ACHN (cell line): ENCODE data around the gene ABCA12.

ENCODE experiments used
- DNase-seq: peaks from one replicate; pipeline ENCODE4 v3.0.0-alpha.2; 2015
- in situ Hi-C: cut with HindIII; loops from 2 replicates; pipeline ENCODE4 v1.10.0; 2017; ENCODE audit warnings: low sequenced_read_pairs, low pct_ligation_motif_present, low pct_unique_long_range_greater_than_20kb

ABCA12 gene

GRCh38 chr2:215060861-215061536, 77.4 kb downstream of the ABCA12 start:
- DNase-seq, result no peak
- in situ Hi-C loops, result no loop called here

- in situ Hi-C loops, result no loop called here
- no peak for DNase-seq
Observed at GRCh38 chr2:215059724-215060123, 78.7 kb downstream of the ABCA12 start.

- DNase-seq, result no peak
- in situ Hi-C loops, result no loop called here
Observed at GRCh38 chr2:215055891-215056290, 82.5 kb downstream of the ABCA12 start.

GRCh38 chr2:215052810-215053209, 85.6 kb downstream of the ABCA12 start:
- DNase-seq, result no peak
- in situ Hi-C loops, result no loop called here

- in situ Hi-C loops, result no loop called here
Observed at GRCh38 chr2:215052404-215052803, 86.0 kb downstream of the ABCA12 start.

GRCh38 chr2:215049341-215049740, 89.1 kb downstream of the ABCA12 start:
- in situ Hi-C loops, result no loop called here
- no peak for DNase-seq

More at GRCh38 chr2:215052404-215052803, 86.0 kb downstream of the ABCA12 start:
- no peak for DNase-seq

- DNase-seq, result no peak
- in situ Hi-C loops, result no loop called here
Observed at GRCh38 chr2:215038421-215038820, 100.0 kb downstream of the ABCA12 start.

- DNase-seq, result no peak
- in situ Hi-C loops, result no loop called here
Observed at GRCh38 chr2:215036314-215036713, 102.1 kb downstream of the ABCA12 start.

- in situ Hi-C loops, result no loop called here
- no peak for DNase-seq
Observed at GRCh38 chr2:215034154-215034553, 104.3 kb downstream of the ABCA12 start.

GRCh38 chr2:215032153-215032552, 106.3 kb downstream of the ABCA12 start:
- no peak for DNase-seq
- in situ Hi-C loops, result no loop called here

- in situ Hi-C loops, result no loop called here
- no peak for DNase-seq
Observed at GRCh38 chr2:215031321-215031720, 107.1 kb downstream of the ABCA12 start.

GRCh38 chr2:215029936-215030335, 108.5 kb downstream of the ABCA12 start:
- no peak for DNase-seq
- in situ Hi-C loops, result no loop called here

- DNase-seq, result peak; percentile 8
- in situ Hi-C loops, result no loop called here
Observed at GRCh38 chr2:215028231-215028630, 110.2 kb downstream of the ABCA12 start.

GRCh38 chr2:215027779-215028178, 110.6 kb downstream of the ABCA12 start:
- in situ Hi-C loops, result no loop called here
- no peak for DNase-seq

- DNase-seq, result no peak
- in situ Hi-C loops, result no loop called here
Observed at GRCh38 chr2:215022910-215023309, 115.5 kb downstream of the ABCA12 start.

- DNase-seq, result no peak
- in situ Hi-C loops, result no loop called here
Observed at GRCh38 chr2:215022418-215022817, 116.0 kb downstream of the ABCA12 start.

- no peak for DNase-seq
- in situ Hi-C loops, result no loop called here
Observed at GRCh38 chr2:215020283-215020682, 118.1 kb downstream of the ABCA12 start.

- DNase-seq, result no peak
- in situ Hi-C loops, result no loop called here
Observed at GRCh38 chr2:215019521-215020145, 118.8 kb downstream of the ABCA12 start.

GRCh38 chr2:215019085-215019484, 119.3 kb downstream of the ABCA12 start:
- in situ Hi-C loops, result no loop called here
- DNase-seq, result no peak

- DNase-seq, result no peak
- in situ Hi-C loops, result no loop called here
Observed at GRCh38 chr2:215015421-215015820, 123.0 kb downstream of the ABCA12 start.
